OCI-LY1 (cell line): ENCODE data around the gene CFAP141.

Experiments
- H2AFZ ChIP-seq: fragments of 200-600 bp; sonication (generic), shearing (Covaris generic); 2 replicates; pipeline ENCODE4 v1.6.0; 2014; ENCODE audit warnings: antibody characterized with exemption, mild to moderate bottlenecking, low read length
- H3F3A ChIP-seq: fragments of 200-600 bp; sonication (generic), shearing (Covaris generic); 2 replicates; pipeline ENCODE4 v1.6.0; 2014; ENCODE audit warnings: mild to moderate bottlenecking, antibody characterized with exemption, low read length, moderate library complexity; ENCODE audit not compliant: insufficient read depth
- H3K27ac ChIP-seq: fragments of 200-600 bp; sonication (generic); 2 replicates; pipeline ENCODE4 v1.5.1; 2014; ENCODE audit warnings: low read length, mixed run types, mild to moderate bottlenecking, low read depth; ENCODE audit not compliant: poor library complexity, severe bottlenecking
- H3K27me3 ChIP-seq: fragments of 200-600 bp; sonication (generic); 2 replicates; pipeline ENCODE4 v1.6.0; 2014; ENCODE audit warnings: antibody characterized with exemption, mild to moderate bottlenecking, low read length, moderate library complexity; ENCODE audit not compliant: insufficient read depth
- H3K36me3 ChIP-seq: fragments of 200-600 bp; sonication (generic); 2 replicates; pipeline ENCODE4 v1.6.1; 2014; ENCODE audit warnings: mild to moderate bottlenecking, antibody characterized with exemption, low read length, moderate library complexity, mixed read lengths; ENCODE audit not compliant: insufficient read depth
- H3K4me1 ChIP-seq: fragments of 200-600 bp; sonication (generic); 2 replicates; pipeline ENCODE4 v1.5.1; 2014; ENCODE audit warnings: mild to moderate bottlenecking, low read length, moderate library complexity; ENCODE audit not compliant: insufficient read depth, severe bottlenecking
- H3K4me2 ChIP-seq: fragments of 200-600 bp; sonication (generic), shearing (Covaris generic); 2 replicates; pipeline ENCODE4 v1.6.1; 2014; ENCODE audit warnings: low read length
- H3K4me3 ChIP-seq: fragments of 200-600 bp; sonication (generic); 2 replicates; pipeline ENCODE4 v1.5.1; 2014; ENCODE audit warnings: low read length, low read depth, mild to moderate bottlenecking, mixed read lengths; ENCODE audit not compliant: poor library complexity, severe bottlenecking
- H3K79me2 ChIP-seq: fragments of 200-600 bp; shearing (Covaris generic); 2 replicates; pipeline ENCODE4 v1.6.1; 2016; ENCODE audit warnings: mixed run types, low read length, mixed read lengths; ENCODE audit not compliant: insufficient read depth
- H3K9ac ChIP-seq: fragments of 200-600 bp; sonication (generic), shearing (Covaris generic); 2 replicates; pipeline ENCODE4 v1.6.1; 2014; ENCODE audit warnings: mild to moderate bottlenecking, low read length, mixed read lengths
- H3K9me2 ChIP-seq: fragments of 200-600 bp; sonication (generic), shearing (Covaris generic); 2 replicates; pipeline ENCODE4 v1.6.1; 2014; ENCODE audit warnings: low read depth, mild to moderate bottlenecking, low read length, mixed read lengths
- H3K9me3 ChIP-seq: fragments of 200-600 bp; shearing (Covaris generic); 2 replicates; pipeline ENCODE4 v1.6.1; 2014; ENCODE audit warnings: low read length, mixed read lengths
- H4K20me1 ChIP-seq: fragments of 200-600 bp; sonication (generic), shearing (Covaris generic); 2 replicates; pipeline ENCODE4 v1.6.0; 2016; ENCODE audit warnings: mild to moderate bottlenecking, low read length; ENCODE audit not compliant: insufficient read depth
- EZH2 ChIP-seq: fragments of 200-600 bp; sonication (generic), shearing (Covaris generic); IDR thresholded peaks from 2 replicates; pipeline ENCODE4 v1.8.0; 2017; ENCODE audit warnings: borderline replicate concordance, mixed run types, mild to moderate bottlenecking, antibody characterized with exemption, low read length, moderate library complexity, mixed read lengths
- TF ChIP-seq, protein P1 (sequence below): fragments of 200-600 bp; sonication (generic), shearing (Covaris generic); IDR thresholded peaks from 2 replicates; pipeline ENCODE4 v1.5.1; 2017; ENCODE audit warnings: mild to moderate bottlenecking, antibody characterized with exemption, low read length, moderate library complexity, mixed read lengths

CFAP141 gene

DNA sequence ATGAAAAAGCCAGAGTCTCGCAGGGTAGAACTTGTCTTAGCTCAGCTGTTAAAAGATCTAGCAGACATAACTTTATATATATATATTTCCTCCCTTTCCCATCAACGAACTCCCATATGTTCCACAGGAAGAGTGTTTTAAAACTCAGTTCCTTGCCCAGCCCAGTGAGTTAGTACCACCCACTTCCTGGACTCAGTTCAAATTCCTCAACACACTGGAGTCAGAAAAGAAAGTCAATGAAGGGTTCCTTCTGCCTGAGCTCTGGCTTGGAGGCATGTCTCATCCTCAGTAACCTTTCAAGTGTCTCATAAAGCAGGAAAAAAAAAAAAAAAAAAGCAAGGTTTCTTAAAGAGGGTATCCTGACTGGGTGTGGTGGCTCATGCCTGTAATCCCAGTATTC, 29.8 kb downstream of the CFAP141 start:
- Histone ChIP-seq H3K9me2 (no peaks in the 10 kb centered on the region), H2AFZ (no peak overlapping the region), H3K9ac (no peak overlapping the region), H3K4me3 (no peak overlapping the region), H3K79me2 (peaks cover 53% of the 10 kb centered on the region), H3K4me1 (peaks cover 37% of the 10 kb centered on the region), H3K27me3 (no peaks in the 10 kb centered on the region), H3F3A (no peaks in the 10 kb centered on the region), H3K27ac (no peak overlapping the region), H3K36me3 (peaks cover 57% of the 10 kb centered on the region), H3K9me3 (no peaks in the 10 kb centered on the region), H3K4me2 (no peak overlapping the region), H4K20me1 (no peaks in the 10 kb centered on the region)
- TF ChIP-seq EZH2 = no peak
- TF ChIP-seq, protein P1, sequence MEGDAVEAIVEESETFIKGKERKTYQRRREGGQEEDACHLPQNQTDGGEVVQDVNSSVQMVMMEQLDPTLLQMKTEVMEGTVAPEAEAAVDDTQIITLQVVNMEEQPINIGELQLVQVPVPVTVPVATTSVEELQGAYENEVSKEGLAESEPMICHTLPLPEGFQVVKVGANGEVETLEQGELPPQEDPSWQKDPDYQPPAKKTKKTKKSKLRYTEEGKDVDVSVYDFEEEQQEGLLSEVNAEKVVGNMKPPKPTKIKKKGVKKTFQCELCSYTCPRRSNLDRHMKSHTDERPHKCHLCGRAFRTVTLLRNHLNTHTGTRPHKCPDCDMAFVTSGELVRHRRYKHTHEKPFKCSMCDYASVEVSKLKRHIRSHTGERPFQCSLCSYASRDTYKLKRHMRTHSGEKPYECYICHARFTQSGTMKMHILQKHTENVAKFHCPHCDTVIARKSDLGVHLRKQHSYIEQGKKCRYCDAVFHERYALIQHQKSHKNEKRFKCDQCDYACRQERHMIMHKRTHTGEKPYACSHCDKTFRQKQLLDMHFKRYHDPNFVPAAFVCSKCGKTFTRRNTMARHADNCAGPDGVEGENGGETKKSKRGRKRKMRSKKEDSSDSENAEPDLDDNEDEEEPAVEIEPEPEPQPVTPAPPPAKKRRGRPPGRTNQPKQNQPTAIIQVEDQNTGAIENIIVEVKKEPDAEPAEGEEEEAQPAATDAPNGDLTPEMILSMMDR = no peak

DNA sequence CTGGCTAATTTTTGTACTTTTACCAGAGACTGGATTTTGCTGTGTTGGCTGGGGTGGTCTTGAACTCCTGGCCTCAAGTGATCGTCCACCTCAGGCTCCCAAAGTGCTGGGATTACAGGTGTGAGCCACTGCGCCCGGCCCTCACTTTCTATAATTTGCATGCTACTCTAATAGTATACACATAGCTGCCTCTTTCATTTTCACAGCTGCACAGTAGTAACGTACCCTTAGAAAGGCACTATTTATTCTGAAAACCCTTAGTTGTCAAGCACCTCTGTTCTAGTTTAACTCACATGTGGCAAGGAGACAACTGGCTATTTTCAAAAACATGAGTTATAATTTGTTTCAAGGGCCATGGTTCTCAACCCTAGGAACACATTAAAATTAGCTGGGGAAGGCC, 31.5 kb downstream of the CFAP141 start:
- H3F3A ChIP-seq = no peaks in the 10 kb centered on the region

DNA sequence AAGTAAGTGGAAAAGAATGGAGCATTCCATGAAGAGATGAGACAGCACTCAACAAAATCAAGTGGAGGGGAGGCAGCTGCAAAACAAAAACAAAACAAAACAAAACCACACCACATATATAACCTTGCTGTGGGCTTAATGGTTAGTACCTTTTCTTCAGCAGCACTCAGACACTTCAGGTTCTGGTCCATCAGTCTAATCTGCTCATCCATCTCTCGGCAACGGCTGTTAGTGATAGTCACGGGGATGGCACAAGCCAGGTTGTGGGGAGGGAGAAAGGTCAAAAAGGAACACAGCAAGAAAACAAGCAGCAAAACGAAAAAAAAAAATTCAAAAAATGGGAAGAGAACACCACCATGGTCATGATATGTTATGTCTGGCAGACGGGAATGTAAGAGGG, 34.3 kb downstream of the CFAP141 start:
- Histone ChIP-seq H3K9me3 (no peaks in the 10 kb centered on the region), H2AFZ (no peak overlapping the region), H3K4me3 (no peak overlapping the region), H3K4me2 (no peak overlapping the region), H3F3A (no peaks in the 10 kb centered on the region), H3K9ac (no peak overlapping the region), H4K20me1 (no peaks in the 10 kb centered on the region), H3K27me3 (no peaks in the 10 kb centered on the region), H3K36me3 (peaks cover 82% of the 10 kb centered on the region), H3K9me2 (no peaks in the 10 kb centered on the region), H3K4me1 (no peaks in the 10 kb centered on the region), H3K27ac (no peak overlapping the region), H3K79me2 (peaks cover 9% of the 10 kb centered on the region)
- TF ChIP-seq EZH2 = no peak
- TF ChIP-seq, protein P1 = no peak

More for the DNA sequence above, 31.5 kb downstream of the CFAP141 start:
- H3K79me2 ChIP-seq = peaks cover 36% of the 10 kb centered on the region
- no peaks in the 10 kb centered on the region for H3K9me2 ChIP-seq
- H2AFZ ChIP-seq = no peak overlapping the region
- peaks cover 71% of the 10 kb centered on the region for H3K36me3 ChIP-seq
- TF ChIP-seq, protein P1 = no peak
- no peak for TF ChIP-seq EZH2
- no peak overlapping the region for H3K4me2 ChIP-seq
- H3K27me3 ChIP-seq = no peaks in the 10 kb centered on the region
- no peak overlapping the region for H3K27ac ChIP-seq
- H3K4me1 ChIP-seq = peaks cover 21% of the 10 kb centered on the region
- no peaks in the 10 kb centered on the region for H4K20me1 ChIP-seq
- no peak overlapping the region for H3K4me3 ChIP-seq
- H3K9me3 ChIP-seq = no peaks in the 10 kb centered on the region
- no peak overlapping the region for H3K9ac ChIP-seq
